Activated CD4-positive, alpha-beta T cell treated with anti-CD3 and anti-CD28 coated beads, Interleukin-2, Interleukin-6, amounts not matched to agents 100 ng/mL and 50 ng/mL, durations not matched to agents 16 hours and 8 hours (primary cell): ENCODE results near the gene ATRNL1.

Experiments
- DNase-seq: peaks from one replicate; pipeline ENCODE4 v3.0.0-alpha.2; 2020

The ATRNL1 gene

GRCh38 chr10:115957012-115957399, 863.8 kb downstream of the ATRNL1 start:
- DNase-seq = no peak

GRCh38 chr10:115957786-115958442, 864.7 kb downstream of the ATRNL1 start:
- DNase-seq = no peak

DNA sequence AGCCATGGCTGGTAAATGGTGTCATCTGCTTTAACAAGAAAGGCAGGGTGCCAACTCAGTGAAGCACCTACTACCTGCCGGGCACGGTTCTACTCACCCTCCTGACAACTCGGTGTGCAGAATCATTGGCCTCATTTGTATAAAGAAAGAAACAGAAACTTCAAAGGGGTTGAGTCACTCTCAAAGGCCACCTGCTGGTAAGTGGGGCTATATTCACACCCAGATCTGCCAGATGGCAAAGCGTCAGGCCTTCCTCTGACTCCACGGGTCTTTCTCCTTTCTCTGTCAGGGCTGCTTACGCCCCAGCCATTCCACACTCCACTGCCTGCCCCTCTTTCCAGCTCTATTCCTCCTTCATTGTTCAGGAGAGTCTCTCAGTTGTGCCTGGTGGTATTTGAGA, 870.7 kb downstream of the ATRNL1 start:
- no peak for DNase-seq

GRCh38 chr10:115964827-115965226, 871.7 kb downstream of the ATRNL1 start:
- no peak for DNase-seq

- no peak for DNase-seq
These were observed 872.2 kb downstream of the ATRNL1 start for GRCh38 chr10:115965376-115965775.

GRCh38 chr10:115968236-115968635, 875.1 kb downstream of the ATRNL1 start:
- no peak for DNase-seq

- no peak for DNase-seq
These were observed 876.4 kb downstream of the ATRNL1 start for GRCh38 chr10:115969591-115969990.

GRCh38 chr10:115971921-115972320, 878.8 kb downstream of the ATRNL1 start:
- no peak for DNase-seq

GRCh38 chr10:115972426-115972825, 879.3 kb downstream of the ATRNL1 start:
- DNase-seq = no peak

GRCh38 chr10:115974351-115974750, 881.2 kb downstream of the ATRNL1 start:
- no peak for DNase-seq

DNA sequence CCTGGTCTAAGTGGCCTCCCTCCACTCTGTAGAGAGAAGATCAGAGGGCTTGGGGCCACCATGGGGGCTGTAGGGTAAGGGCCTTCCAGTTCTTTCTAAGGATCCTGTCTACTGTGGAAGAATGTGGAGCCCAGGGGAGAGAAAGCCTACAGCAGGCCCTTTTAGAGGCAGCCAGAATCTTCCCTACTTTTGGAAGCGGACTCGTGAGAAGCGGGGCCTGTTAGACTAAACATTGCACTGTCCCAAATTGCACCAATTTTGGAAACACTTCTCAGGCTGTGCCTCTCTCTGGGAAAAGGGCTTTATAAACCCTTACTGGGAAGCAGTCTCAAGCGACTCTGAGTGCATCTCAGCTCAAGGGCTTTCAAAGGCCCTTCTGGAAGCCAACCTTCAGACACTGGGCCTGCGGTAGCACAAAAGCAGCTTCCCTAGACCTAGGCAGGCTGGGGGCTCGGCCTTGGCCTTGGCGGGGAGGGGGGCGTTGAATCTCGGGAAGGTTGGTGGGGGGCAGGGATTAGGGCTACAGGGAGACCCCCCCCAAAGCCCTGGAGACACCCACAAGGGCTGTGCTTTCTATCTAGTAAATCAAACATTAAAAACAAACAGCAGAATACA, 881.8 kb downstream of the ATRNL1 start:
- DNase-seq = no peak

GRCh38 chr10:115975506-115975905, 882.3 kb downstream of the ATRNL1 start:
- DNase-seq = no peak

DNA sequence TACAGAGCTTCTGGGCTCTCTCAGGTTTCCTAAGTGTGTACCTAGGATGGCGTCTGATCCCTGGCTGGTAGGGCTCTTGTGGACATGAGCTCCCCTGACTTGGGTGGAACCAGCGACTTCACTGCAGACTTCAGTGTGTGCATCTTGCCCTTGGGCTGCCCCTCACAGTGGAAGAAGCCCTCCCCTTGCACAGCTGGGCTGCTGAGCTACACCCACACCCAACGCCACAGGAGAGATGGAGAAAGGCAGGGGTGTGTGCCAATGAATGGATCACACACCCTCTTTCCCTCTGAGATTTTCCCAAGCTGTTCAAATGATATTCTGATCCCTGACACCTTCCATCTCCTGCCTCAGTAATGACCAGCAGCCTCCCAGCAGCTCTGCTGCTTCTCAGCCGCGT, 883.2 kb downstream of the ATRNL1 start:
- DNase-seq = no peak

GRCh38 chr10:115977855-115978254, 884.7 kb downstream of the ATRNL1 start:
- DNase-seq = no peak

DNA sequence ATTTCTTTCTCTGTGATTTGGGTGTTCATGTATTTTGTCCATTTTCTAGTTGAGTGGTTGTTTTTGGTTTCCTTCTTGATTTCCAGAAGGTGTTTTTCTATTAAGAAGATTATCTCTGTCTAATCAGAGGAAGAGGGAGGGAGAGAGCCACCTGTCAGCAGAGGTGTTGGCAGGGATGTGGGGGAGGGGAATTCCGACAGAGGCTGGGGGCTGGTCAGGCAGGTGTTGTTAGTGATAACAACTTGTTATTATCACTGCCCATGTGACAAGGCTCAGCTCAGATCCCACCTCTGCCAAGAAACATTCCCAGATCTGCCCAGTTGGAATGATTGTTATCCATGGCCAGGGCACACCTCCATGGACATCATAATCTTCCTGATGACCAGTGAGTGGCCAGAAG, 886.4 kb downstream of the ATRNL1 start:
- DNase-seq = no peak

DNA sequence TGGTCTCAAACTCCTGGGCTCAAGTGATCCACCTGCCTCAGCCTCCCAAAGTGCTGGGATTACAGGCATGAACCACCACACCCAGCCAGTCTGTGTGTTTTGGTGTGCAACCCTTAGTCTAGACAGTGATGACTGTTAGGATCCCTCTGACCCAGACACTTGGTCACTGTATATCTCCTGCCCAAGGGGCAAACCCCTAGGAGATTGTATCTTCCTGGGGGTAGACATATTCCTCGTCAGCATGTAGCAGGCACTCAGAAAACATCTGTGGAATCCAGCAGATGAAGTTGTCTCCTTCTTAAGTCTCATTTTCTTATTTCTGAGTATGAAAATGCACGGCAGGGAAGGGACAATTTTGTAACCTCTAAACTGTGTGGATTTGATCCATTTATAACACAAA, 887.3 kb downstream of the ATRNL1 start:
- no peak for DNase-seq

DNA sequence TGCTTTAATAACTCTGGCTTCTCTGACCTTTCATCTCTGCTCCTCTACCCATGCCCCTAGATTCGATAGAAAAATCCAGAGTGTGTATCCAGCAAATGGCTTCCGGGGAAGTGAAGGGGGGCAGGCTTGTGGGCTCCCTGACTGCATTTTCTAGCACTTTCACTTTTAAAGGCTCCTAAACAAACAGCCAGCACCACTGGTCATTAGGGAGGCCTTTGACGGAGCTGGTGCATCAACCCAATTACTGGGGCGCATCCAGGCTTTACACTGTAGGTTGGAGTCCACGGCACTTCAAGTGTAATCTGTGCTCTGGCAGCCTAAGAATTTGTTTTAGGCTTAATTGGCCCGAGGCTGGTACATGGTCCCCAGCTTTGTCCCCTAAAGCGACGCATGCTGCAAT, 887.9 kb downstream of the ATRNL1 start:
- DNase-seq = no peak

DNA sequence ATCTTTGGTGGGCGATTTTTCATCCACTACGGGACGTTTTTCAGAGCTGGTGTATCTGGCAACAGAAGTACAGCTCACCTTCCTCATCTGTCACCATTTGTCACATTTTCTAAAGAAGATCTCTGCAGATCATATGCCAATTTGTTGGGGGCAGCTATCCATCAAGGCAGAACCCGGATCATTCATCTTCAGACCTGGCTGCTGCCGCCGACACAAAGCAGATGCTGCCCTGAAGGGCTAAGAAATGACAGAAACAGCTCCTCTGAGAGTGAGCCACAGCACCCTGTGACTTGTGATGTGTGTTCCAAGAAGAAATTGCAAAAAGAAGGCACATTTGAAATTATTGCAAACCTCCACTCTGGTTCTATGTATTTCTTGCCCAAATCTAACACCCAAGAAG, 888.9 kb downstream of the ATRNL1 start:
- DNase-seq = no peak

DNA sequence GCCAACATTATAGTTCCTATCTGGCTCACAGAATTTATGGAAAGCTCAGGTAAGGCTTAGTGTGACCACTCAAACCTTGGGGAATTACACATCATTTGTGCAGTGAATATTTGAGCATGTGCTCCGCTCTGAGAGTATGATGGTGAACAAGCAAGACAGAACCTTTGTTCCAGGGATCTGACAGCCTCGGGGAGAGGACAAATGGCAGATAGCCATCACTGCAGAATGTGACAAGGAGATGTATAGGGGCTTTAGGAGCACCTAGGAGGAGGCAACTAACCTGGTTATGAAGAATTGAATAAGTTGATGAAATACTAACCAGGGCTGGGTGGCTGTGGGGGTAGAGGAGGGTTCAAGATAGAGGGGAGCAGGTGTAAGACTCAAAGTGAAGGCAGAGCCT, 889.4 kb downstream of the ATRNL1 start:
- DNase-seq = no peak

GRCh38 chr10:115985786-115986185, 892.6 kb downstream of the ATRNL1 start:
- DNase-seq = no peak

DNA sequence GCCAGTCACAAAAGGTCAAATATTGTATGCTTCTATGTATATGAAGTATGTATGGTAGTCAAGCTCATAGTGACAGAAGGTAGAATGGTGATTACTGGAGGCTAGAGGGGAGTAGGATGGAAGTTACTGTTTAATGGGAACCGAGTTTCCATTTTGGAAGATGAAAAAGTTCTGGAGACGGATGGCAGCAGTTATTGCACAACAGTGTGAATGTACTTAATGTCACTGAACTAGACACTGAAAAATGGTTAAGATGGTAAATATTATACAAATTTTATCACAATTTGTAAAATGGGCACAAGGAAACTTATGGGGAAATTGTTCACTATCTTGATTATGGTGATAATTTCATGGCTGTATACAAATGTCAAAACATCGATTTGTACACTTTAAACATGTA, 895.2 kb downstream of the ATRNL1 start:
- no peak for DNase-seq

GRCh38 chr10:115989621-115990020, 896.5 kb downstream of the ATRNL1 start:
- no peak for DNase-seq

- DNase-seq = no peak
These were observed 899.2 kb downstream of the ATRNL1 start for GRCh38 chr10:115992236-115992986.

DNA sequence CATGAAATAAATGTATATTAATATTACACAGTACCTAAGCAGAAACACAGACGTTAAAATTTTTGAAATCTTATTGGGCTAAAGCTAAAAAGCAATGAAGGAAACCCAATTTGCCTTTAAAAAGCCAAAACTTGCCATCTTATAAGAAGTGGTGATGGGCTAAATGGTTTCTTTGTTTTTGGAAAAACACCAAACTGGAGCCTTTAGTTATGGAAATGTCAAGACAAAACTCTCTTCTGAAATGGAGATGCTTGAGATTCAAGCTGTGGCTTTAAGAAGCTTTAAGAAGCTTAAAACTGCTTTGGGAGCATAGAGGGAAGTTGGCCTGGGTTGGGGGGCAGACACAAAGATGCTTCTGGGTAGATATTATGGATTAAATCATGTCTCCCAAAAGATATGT, 902.9 kb downstream of the ATRNL1 start:
- no peak for DNase-seq
